ENCODE results near the gene FREM1.

GRCh38 chr9:14790628-14791027 is 119.6 kb downstream of the FREM1 start:
- TF ChIP-seq POLR2A (IDR thresholded peaks at IDR 0.05; ENCODE audit: low read depth, low read length): no peak
- TF ChIP-seq CTCF (conservative IDR thresholded peaks at IDR 0.05; ENCODE audit: low read depth, low read length): no peak
- TF ChIP-seq ELK1 (IDR thresholded peaks at IDR 0.05; ENCODE audit: borderline replicate concordance, low read depth, low read length): no peak
- no peak for TF ChIP-seq NFE2L2 (IDR thresholded peaks at IDR 0.05; ENCODE audit: low read depth, low read length)
- TF ChIP-seq MXI1 (IDR thresholded peaks at IDR 0.05; ENCODE audit: borderline replicate concordance, low read depth, low read length): no peak
- no peak for TF ChIP-seq CEBPB (IDR thresholded peaks at IDR 0.05; ENCODE audit: low read depth, low read length)
- no peak for TF ChIP-seq RFX5 (IDR thresholded peaks at IDR 0.05; ENCODE audit: low read depth, low read length)
- TF ChIP-seq SMC3 (IDR thresholded peaks at IDR 0.05; ENCODE audit: low read depth, low read length): no peak
- TF ChIP-seq MAZ (IDR thresholded peaks at IDR 0.05; ENCODE audit: borderline replicate concordance, low read depth, low read length): no peak

Data from IMR-90 (cell line).